HepG2 (cell line): ENCODE results near the gene MPZL3. TPM values are rescaled to one million over a fixed set of nuclear protein-coding genes. Genes with fewer than 3 reads are reported as not detected.

Experiments
- CBX5 ChIP-seq: sonication (generic); formaldehyde crosslinking; IDR thresholded peaks from 2 replicates; pipeline ENCODE4 v1.4.0; 2020; ENCODE audit warnings: missing genetic modification reagents, borderline replicate concordance
- CSRNP1 ChIP-seq: sonication (generic); formaldehyde crosslinking; IDR thresholded peaks from 2 replicates; pipeline ENCODE4 v1.8.1; 2023; ENCODE audit warnings: mild to moderate bottlenecking, missing genetic modification reagents
- DPF2 ChIP-seq: sonication (generic); formaldehyde crosslinking; IDR thresholded peaks from 2 replicates; pipeline ENCODE4 v1.4.0; 2020; ENCODE audit warnings: mild to moderate bottlenecking, low read depth, missing genetic modification reagents, borderline replicate concordance
- HDAC6 ChIP-seq: fragments of 200-600 bp; sonication (generic); IDR thresholded peaks from 2 replicates; pipeline ENCODE4 v1.7.0; 2017; ENCODE audit warnings: mild to moderate bottlenecking, antibody characterized with exemption, low read length, low read depth
- HES4 ChIP-seq: sonication (generic); formaldehyde crosslinking; IDR thresholded peaks from 2 replicates; pipeline ENCODE4 v1.9.0; 2021; ENCODE audit warnings: mild to moderate bottlenecking, missing genetic modification reagents, borderline replicate concordance
- HNF4A ChIP-seq: sonication (generic); formaldehyde crosslinking; IDR thresholded peaks from 2 replicates; pipeline ENCODE4 v1.4.0; 2020; ENCODE audit warnings: missing genetic modification reagents
- HOMEZ ChIP-seq: IDR thresholded peaks from 2 replicates; pipeline ENCODE4 v1.6.1; 2016; ENCODE audit warnings: low read depth
- JUND ChIP-seq: sonication (generic); formaldehyde crosslinking; IDR thresholded peaks from 2 replicates; pipeline ENCODE4 v1.8.0; 2022; ENCODE audit warnings: mild to moderate bottlenecking, missing genetic modification reagents
- MAF1 ChIP-seq: sonication (generic); formaldehyde crosslinking; IDR thresholded peaks from 2 replicates; pipeline ENCODE4 v1.5.0; 2020; ENCODE audit warnings: missing genetic modification reagents, borderline replicate concordance
- MLX ChIP-seq: IDR thresholded peaks from 2 replicates; pipeline ENCODE4 v1.6.1; 2016
- NCOA2 ChIP-seq: sonication (generic); formaldehyde crosslinking; IDR thresholded peaks from 2 replicates; pipeline ENCODE4 v1.8.0; 2022; ENCODE audit warnings: inconsistent platforms
- NFE2L2 ChIP-seq: fragments of 150-350 bp; IDR thresholded peaks from 2 replicates; pipeline ENCODE4 v1.6.1; 2014; ENCODE audit warnings: low read length
- NFKBIZ ChIP-seq: IDR thresholded peaks from 2 replicates; pipeline ENCODE4 v1.6.1; 2018; ENCODE audit warnings: missing genetic modification reagents, missing compliant biosample characterization
- REST ChIP-seq, 2 experiments: IDR thresholded peaks; 2 replicates each; pipeline ENCODE4 v1.6.1; 2011 to 2012; ENCODE audit warnings: low read length in 2 of 2, borderline replicate concordance in 1 of 2, low read depth in 1 of 2, mild to moderate bottlenecking in 1 of 2, moderate library complexity in 1 of 2
- SALL1 ChIP-seq: sonication (generic); formaldehyde crosslinking; IDR thresholded peaks from 2 replicates; pipeline ENCODE4 v1.8.0; 2022; ENCODE audit warnings: mild to moderate bottlenecking, missing genetic modification reagents
- ZBTB42 ChIP-seq: sonication (generic); formaldehyde crosslinking; IDR thresholded peaks from 2 replicates; pipeline ENCODE4 v1.5.0; 2020; ENCODE audit warnings: mild to moderate bottlenecking, missing genetic modification reagents
- ZBTB8A ChIP-seq: sonication (generic); formaldehyde crosslinking; IDR thresholded peaks from 2 replicates; pipeline ENCODE4 v1.4.0; 2020; ENCODE audit warnings: mild to moderate bottlenecking, low read depth, missing genetic modification reagents, borderline replicate concordance
- ZNF331 ChIP-seq: sonication (generic); formaldehyde crosslinking; IDR thresholded peaks from 2 replicates; pipeline ENCODE4 v1.4.0; 2020; ENCODE audit warnings: missing genetic modification reagents
- ZNF792 ChIP-seq: IDR thresholded peaks from 2 replicates; pipeline ENCODE4 v1.6.1; 2016
- ZSCAN5A ChIP-seq: sonication (generic); formaldehyde crosslinking; IDR thresholded peaks from 2 replicates; pipeline ENCODE4 v1.8.0; 2022; ENCODE audit warnings: mild to moderate bottlenecking, missing genetic modification reagents, borderline replicate concordance
- polyA plus RNA-seq, 8 experiments: library from polyadenylated mRNA; depleted of rRNA in 3 of 8; stranded (reverse) in 7 of 8; unstranded in 1 of 8; fragments of >200 nt; fragmentation: Illumina TruSeq in 4 of 8; extraction: Trizol in 4 of 8; gene quantifications; 2 replicates each; pipeline versions ENCODE4 v1.2.1 to v1.2.3, GENCODE V29; 2011 to 2016; ENCODE audit warnings: low read depth in 4 of 8, missing spikeins in 1 of 8, mixed read lengths in 1 of 8; ENCODE audit not compliant: insufficient read depth in 1 of 8
- total RNA-seq, 5 experiments: library from RNA; depleted of rRNA; stranded (reverse); fragments of >200 nt; fragmentation: Illumina TruSeq; extraction: Trizol; gene quantifications; 2 replicates each; pipeline ENCODE4 v1.2.3, GENCODE V29; 2016; ENCODE audit warnings: low read depth in 1 of 5

Gene MPZL3
- total and polyA plus RNA-seq, 2 of the 13 experiments (the other 11 are each of a cell fraction or from before 2014, with no cell fraction given): 5.3 to 9.3 TPM

GRCh38 chr11:118202599-118203422 lies 49.4 kb downstream of the MPZL3 start (continued):
- TF ChIP-seq MAF1 (CRISPR knock-in tag) (no peak), HNF4A (peak; percentile 94), HOMEZ (CRISPR knock-in tag) (peak; percentile 63), ZNF331 (CRISPR knock-in tag) (peak; percentile 72), ZBTB8A (CRISPR knock-in tag) (no peak), MLX (peak; percentile 33), NFKBIZ (CRISPR knock-in tag) (0 out of 2 replicates have a peak, but pooled peaks have one; percentile 60), NFE2L2 (no peak), REST (IDR thresholded peaks at IDR 0.05; ENCODE audit: borderline replicate concordance in 1 of 2, low read depth in 1 of 2, low read length in 2 of 2) (peak in 1 of 2 experiments; percentile 53; a peak in 1 of 4 replicates), HDAC6 (no peak), CBX5 (CRISPR knock-in tag) (peak; percentile 84; the same call in 1 of the 2 replicates), ZBTB42 (CRISPR knock-in tag) (0 out of 2 replicates have a peak, but pooled peaks have one; percentile 16), CSRNP1 (CRISPR knock-in tag) (peak; percentile 70), ZNF792 (CRISPR knock-in tag) (peak; percentile 60; the same call in 1 of the 2 replicates), NCOA2 (CRISPR knock-in tag) (peak; percentile 93), JUND (CRISPR knock-in tag) (peak; percentile 63; the same call in 1 of the 2 replicates), HES4 (CRISPR knock-in tag) (no peak), DPF2 (CRISPR knock-in tag) (peak; percentile 85; the same call in 1 of the 2 replicates), ZSCAN5A (0 out of 2 replicates have a peak, but pooled peaks have one; percentile 53), SALL1 (CRISPR knock-in tag) (peak; percentile 98)
